Frontal cortex (tissue), 4 donors: ENCODE results near the gene OSBPL3. TPM values are rescaled to one million over a fixed set of nuclear protein-coding genes. Genes with fewer than 3 reads are reported as not detected.

Experiments used
- DNase-seq, 2 donors: peaks; one replicate each; pipeline ENCODE4 v3.0.0; 2012; ENCODE audit warnings: low spot score in 2 of 2
- FAIRE-seq: peaks from 2 replicates; lab custom pipeline; 2012; peaks lifted over from hg19 to GRCh38; lab: Jason Lieb, UNC
- total RNA-seq: library from RNA; depleted of rRNA; stranded (reverse); fragments of >200 nt; gene quantifications from one replicate; pipeline ENCODE4 v1.2.3, GENCODE V29; 2014
- donor health status: control.
- donor health status: control.
- donor health status: control.

OSBPL3 gene
- total RNA-seq, 1 donor from 2014 or later = 4.5 TPM

DNA sequence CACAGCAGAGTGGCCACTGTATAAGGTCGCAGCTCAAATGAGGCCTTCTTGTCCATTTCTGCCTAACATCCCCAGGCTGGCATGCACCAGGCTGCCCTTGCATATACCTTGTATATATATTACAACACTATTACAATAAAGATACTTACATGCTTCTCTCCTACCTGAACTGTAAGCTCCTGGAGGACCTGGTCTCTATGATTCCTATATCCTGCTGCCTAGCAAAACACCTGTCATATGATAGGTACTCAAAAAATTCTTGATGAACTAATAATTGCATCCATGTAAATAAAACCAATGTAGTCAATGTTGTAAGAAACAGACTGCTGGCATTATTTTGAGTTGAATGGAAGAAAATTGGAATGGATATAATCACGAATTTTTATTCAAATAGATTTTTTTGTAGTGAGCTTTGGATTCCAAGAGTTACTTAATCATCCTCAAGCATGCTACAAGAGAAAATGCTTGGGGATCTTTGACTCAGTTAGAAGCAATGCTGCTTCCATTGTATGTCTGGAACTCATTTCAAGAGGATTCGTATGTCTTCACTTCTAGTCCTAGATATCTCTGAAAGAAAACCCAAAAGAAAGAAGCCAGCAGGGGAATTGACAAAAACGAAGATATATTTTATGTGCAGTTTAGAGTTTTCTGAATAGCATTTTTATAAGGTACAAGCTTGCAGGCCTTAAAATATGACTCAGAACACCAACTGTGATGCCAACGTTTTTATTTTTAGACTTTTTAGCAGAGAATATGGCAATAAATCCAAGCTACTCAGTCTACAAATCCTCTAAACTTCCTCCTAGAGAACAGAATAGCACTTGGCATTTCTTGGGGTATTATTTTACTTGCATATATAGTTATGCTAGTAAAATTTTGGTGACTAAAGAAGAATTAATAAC, 53.1 kb downstream of the OSBPL3 start:
- FAIRE-seq (no peak), DNase-seq (no peak)

DNA sequence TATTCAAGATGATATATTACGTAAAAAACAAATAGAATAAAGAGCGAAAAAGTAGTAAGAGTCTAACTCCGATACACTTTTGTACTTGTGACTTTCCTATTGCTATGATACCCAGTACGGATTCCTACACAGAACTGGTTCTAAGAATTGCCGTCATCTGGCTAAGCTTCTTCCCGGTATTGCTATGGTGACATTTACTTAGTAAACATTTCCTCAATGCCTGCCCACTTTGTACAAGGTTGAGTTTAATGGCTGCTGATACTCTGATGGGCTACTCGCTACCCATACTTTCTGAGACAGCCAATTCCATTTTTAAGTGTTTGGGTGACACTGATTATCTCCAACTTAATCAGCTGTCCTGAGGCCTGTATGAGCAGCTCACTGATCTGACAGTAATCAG, 55.6 kb downstream of the OSBPL3 start:
- FAIRE-seq = no peak

DNA sequence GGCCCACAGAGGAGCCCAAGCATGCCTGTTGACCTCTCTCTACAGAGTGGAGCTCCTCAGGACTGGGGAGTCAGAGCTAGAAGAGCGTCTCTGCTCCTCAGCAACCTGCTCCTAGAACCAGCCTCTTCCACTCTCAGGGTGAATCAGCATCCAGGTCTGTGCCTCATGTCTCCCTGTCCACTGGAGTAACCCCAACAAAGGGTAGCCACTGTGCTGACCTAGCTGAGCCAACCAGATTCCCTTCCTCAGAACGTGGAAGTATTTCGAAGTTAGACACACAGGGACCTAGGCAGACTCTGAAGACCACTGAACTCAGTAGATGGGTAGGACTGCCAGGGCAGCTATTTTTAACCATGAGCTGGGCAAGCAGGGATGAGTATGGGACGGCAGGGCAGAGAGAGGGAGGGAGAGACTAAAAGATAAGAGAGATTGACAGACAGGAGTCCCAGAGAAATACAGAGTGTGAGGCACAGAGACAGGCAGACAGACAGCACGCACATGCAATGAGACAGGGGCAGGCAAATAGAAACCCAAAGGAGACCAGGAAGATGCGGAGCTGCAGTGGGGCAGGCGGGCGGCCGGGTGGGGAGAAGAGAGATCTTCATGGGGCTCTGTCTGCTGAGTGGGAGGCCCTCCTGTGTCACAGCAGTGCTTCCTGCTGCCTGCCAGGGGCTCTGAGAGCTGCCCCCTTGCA, 56.7 kb downstream of the OSBPL3 start:
- DNase-seq (no peak), FAIRE-seq (no peak)

More for the DNA sequence above, 55.6 kb downstream of the OSBPL3 start:
- DNase-seq = no peak

DNA sequence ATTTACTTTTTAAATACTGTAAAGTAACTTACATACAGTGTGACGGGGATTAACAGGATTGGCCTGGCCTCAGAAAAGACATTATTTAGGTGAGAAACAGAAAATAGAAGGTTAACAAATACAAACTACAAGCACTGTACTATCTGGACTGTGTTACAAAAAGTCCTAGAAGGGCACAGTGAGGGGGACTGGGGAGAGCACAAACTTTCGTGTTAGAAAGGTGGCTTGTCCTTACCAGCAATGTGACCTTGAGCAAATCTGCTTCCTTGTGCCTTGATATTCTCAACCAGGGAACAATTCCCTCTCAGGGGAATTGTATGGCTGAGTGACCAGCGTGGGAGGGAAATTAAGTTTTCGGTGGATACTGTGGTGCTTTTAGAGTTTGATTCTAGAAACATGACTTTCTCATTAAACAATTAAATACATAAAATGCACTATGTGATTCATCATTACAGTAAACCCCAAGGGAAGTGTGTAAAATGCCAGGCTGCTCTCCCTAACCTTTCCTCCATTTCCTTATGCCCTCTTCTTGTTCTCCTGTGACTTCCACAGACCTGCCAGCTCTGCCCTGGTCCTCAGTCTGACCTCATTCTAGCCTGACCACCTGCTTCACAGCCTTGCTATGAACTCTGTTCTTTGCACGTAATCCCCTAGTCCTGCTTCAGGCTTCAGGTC, 57.7 kb downstream of the OSBPL3 start:
- FAIRE-seq = no peak

DNA sequence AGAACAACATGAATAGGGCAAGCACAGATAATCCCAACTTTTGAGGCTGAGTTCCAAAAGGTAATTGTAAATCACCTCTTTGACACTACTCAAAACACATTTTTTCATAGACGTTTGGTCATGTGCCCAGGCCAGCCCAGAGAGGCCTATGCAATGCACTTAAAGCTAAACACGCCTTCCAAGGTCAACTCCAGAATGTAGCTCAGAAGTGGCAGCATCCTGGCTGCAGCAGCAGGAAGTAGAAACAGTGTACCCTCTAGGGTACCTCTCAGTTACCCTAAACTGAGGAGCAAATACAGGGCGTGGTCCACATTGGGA, 58.7 kb downstream of the OSBPL3 start:
- FAIRE-seq = no peak

More for the DNA sequence above, 57.7 kb downstream of the OSBPL3 start:
- DNase-seq = no peak

DNA sequence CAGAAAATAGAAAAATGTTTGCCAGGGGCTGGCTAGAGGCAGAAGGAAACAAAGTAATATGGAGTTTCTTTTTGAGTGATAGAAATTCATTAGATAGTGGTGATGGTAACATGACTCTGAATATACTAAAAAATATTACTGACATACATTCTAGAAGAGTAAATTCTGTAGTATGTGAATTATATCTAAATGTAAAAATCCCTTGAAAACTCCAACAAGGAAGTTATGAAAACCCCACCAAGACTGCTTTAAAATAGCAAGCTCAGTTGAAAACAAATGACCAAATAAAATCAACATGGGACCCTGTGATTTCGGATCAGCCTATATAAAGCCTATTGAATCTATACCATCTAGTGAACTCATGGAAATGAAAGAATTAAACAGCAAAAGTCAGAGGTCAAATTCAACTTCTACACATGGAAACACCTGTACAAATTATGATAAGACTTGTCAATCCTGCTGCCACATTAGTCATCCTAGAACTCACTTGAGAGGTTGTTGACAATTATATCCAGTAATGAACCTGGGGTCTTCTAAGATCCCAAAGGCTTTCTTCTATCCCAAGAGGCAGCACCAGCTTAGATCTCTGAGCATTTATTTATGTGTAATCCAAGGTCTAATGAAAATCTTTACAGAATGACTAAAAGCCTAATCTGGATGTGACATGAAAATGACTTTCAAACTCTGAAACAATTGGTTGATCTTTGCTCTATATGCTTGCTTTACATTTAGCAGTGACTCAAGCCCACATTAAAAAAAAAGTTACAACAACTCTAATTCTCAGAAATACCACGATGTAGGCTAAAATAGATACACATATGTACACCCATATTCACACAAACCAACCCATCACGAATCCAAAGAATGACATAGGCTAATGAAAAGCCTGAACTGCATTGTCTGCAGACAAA, 59.3 kb downstream of the OSBPL3 start:
- DNase-seq (no peak), FAIRE-seq (no peak)

More for the DNA sequence above, 58.7 kb downstream of the OSBPL3 start:
- DNase-seq = no peak

DNA sequence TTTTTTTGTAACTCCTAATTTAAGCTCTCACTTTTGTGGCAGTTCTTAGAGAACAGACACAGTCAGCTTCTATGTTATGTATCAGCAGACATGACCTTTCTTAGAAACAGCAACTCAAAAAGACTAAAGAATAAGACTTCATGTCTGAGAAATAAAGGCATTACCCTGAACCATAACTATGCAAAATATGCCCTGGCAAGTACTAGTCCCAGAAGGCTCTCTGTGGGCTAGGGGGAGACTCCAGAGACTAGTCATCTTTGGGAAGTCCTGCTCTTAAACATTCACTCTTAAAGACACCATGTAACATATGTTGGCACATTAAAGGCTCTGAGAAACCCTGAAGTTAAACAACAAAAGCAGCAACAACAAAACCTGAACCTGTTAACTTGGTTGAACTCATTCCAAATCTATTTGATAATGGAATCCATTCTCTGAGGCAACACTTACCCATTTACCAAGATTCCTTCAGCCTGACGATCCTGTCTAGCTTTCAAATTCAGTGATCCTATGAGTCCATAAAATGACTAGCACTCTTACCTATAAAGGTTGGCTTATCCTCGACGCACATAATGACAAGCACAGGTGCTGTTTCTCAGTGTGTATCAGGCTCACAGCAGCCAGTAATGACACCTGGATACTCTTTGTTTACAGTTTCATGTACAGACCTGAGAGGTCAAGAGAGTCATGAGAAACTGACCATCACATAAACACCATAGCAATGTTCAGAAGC, 62.3 kb downstream of the OSBPL3 start:
- FAIRE-seq (no peak), DNase-seq (no peak)

DNA sequence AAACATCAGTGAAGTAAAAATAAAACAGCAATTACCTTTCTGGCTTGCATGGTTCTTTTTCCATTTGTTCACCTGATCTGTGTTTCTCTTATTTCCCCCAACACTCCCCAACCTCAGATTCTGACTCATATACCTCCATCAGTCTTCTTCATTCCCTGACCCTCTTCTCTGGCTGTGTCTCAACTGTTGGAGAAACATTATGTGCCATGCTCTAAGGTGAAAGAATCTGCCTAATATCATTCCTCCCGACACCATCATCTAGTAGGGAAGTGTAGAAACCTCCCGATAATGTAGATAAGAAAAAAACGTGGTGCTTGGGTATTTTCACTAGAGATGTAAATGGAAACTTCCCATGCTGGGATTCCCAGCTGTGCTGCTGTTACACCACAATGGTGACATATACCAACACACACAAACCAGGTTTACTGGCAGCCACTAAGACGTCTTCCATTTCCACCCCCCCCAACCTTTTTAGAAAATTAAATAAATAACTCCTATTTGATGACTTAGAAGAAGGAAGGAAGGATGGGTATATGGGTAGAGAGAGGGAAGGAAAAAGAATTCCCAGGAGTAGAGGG, 63.4 kb downstream of the OSBPL3 start:
- DNase-seq (no peak), FAIRE-seq (no peak)

DNA sequence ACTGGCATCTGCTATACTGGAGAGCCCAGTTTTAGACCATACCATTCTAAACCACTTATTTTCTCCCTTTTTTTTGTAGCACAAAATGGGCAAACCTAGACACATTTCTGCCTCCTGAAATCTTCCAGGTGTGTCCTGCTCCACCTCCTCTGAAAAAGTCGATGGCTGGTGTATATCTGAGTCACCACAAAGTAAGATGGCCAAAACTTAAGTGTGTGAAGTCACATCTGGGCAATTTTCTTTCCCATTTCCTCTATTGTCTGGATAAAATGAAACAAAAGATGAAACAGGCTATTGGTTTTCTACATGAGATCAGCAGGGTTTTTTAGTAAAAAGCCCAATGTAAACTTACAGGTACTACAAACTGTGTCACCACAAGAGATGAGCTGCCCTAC, 65.5 kb downstream of the OSBPL3 start:
- no peak for FAIRE-seq
- DNase-seq = no peak

DNA sequence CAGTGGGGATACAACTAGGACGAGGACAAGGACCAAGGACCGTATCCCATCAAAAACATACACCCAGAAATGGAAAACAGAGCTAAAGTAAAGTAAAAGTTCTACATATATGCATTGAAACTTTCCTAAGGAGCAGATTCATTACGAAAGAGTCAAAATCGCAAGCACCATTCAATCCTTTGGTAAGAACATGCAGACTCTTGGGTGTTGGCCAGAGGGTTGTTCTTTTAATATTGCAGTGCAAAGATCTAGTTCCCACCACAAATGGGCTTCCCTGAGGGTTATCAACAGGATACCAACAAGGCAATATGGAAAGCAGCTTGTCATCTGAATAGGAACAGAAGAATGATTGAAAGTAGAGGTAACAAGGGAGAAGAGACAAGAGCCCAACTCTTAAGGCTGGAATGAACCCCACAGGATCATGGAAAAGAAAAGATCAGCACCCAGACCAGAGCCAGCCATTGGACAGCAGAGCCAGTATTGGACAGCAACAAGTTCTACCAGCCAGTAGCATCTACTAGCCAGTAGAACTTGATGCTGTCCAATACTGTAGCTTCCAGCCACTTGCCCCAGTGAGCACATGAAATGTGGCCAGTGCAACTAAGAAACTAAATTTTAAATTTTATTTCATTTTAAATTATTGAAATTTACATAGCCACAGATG, 66.0 kb downstream of the OSBPL3 start:
- DNase-seq = no peak
- no peak for FAIRE-seq

DNA sequence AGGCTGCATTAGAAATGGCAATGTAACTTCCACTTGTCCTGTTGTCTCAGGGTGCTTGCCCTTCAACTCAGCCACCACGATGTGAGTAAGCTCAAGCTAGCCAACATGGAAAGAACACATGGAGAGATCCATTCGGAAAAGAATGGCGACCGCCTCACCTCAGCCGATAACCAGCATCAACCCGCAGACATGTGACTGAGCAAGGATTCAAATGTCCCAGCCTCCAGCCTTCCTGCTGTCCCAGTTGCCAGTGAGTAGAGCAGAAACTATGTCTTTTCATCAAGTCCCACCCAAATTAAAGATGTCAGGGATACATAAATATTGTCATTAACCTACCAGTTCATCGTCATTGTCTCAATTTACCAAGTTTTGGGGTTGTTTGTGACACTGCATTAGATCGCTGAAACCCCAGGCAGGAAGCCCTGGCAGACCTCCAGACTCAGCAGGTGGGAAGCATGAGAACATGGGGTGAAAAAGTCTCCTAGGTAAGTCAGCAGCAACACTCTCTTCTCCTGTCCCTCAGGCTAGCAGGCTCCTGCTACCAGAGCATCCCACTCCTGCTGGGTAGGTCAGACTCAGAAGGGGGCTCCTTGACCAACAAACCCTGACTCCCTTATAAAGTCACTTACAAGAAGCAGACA, 67.0 kb downstream of the OSBPL3 start:
- DNase-seq (no peak), FAIRE-seq (no peak)

DNA sequence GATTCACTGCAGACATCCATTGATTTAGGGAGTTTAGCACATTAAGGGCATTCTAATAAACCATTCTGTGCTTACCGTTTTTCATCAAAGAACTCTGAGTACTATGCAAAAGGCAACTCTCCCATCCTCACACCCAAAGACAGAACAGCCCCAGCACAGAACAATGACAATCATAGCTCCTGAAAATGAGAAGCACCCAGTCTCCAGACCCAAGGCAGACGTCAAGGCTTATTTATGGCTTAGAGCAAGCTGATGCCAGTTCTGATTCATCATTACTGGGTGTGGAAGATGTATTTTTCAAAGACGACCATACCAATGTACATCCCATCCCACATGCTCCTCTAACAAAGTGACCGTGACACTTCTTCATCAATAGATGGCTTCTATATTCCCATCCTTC, 67.6 kb downstream of the OSBPL3 start:
- FAIRE-seq (no peak), DNase-seq (no peak)

DNA sequence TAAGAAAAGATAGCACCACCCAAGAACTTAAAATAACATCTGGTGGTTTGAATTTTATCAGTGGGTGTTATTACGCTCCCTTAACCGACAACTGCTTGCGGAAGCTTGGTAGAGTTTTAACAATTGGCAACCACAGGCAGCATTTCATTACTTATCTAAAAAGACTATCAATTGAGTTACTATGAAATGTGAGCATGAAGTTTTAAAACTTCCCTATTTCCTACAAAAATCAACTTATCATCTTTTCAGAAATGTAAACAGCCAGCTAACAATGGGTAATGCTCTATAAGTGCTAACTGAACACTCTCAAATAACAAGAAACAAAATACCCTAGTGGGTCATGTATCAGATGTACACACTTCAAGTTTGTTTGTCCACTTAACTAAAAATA, 68.8 kb downstream of the OSBPL3 start:
- FAIRE-seq (no peak), DNase-seq (no peak)

DNA sequence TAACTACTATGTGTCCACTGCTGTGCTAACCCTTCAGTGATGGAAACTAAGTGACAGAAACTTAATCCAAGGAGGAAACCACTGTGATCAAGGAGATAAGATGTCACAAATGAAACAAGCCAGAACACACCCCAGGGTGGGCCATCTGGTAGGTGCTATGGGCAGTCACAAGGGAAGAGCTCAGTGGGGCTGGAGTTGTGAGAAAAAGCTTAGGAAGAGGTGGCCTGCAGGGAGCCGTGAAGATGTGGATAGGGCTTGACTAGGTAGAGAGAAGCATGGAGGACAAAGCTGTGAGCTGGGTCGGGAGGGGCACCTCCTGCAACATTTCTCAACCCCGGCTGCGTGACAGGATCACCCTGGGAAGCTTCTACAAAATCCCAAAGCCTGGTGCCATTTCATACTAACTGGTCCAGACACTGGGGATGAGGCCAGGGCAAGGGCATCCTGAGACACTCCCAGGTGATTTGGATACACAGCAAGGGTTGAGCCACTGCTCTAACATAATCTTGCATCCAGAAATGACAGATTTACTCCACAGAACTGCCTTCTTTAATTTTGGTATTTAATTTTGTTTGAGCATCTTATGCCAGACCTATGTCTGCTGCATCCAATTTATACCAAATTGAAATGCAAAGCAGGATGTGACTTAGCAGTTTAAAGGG, 69.3 kb downstream of the OSBPL3 start:
- FAIRE-seq = no peak

DNA sequence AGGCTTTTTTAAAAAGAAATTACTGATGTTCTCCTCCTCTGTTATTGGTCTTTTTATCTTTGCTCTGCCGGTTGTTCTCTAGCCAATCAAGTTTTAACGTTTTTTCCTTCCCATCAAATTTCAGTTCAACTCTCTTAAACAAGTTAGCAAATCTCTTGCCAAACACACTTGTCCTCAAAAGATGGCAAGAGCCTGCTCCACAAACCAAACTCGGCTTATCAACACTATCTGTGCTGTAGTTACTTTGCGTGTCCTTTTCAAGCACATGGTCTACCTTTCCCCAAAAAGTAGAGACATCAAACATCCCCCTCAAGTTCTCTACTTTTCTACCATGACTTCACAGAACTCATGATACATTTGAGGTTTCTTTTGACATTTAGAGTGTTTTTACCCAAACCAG, 71.3 kb downstream of the OSBPL3 start:
- FAIRE-seq (no peak), DNase-seq (no peak)

More for the DNA sequence above, 69.3 kb downstream of the OSBPL3 start:
- DNase-seq = no peak

DNA sequence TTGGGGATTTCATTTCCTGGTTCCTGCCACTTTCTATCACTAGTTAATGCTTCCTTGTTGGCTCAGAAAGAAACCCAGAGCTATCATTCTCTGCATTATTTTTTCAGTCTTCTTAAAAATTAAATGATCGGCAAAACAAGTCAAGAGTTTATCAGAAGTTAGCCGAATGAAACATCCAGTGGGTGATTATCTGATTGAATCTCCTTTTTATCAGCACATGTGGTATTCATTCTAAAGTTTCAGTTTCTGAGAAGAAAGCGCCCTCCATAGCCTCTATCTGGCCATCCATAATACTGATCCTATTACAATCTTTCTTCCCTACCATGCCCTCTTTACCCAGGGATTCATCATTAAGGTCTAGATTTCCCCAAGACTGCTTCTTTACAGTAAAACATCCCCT, 71.8 kb downstream of the OSBPL3 start:
- FAIRE-seq = no peak
- DNase-seq = no peak

DNA sequence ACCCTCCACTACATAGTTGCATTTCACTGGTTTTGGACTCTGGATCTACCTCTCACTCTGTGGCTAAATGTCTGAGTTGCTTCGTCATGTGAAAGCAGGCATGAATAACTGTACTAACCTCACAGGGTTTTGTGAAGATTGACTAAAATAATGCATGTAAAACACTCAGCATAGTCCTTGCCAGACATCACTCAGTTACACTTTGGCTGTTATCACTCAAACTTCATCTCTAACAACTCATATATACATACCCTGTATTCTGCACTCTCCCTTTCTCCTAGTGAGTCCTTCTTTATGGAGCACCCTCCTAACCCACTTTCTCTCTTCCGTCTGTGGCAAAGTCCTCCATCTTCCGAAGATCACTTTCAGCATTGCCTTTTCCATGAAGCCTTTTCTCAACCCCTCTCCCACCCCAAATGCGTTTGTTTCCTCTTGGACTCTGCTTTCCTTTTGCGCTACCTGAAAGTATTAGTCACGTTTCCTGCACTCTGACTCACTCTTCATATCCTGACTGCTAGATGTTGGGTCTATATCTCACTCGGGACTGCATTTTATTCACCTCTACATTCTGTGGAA, 72.6 kb downstream of the OSBPL3 start:
- DNase-seq (no peak), FAIRE-seq (no peak)
